ENCODE measurements around the gene ANKFY1.

ANKFY1 gene

DNA sequence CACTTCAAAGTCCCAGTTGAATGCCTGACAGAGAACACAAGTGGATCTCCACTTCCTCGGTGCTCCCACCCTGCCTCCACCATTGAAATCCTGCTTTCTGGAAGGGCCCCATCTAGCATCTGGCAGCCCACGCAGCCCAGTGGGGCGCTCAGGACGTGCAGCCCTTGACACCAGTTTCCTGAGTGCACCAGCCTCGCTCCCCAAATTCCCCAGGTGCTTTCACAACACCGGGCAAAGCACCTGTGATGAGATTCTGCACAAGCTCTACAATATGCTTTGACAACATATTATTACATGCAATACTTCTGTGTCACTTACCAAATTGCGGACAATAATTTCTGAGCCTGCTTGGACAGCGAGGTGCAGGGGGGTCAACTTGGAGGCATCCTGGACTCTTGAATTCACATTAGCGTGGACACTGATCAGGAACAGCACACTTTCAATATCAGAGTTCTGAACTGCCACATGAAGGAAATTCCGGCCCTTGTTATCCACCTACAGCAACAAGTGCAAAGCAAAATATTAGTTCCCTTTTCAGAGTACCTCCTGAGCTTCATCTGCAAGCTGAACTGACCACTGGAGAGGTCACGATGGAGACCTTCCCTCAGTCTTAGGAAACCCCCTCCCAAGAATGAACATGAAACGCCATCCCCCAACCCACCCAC, 86.8 kb downstream of the ANKFY1 start:
- no peak for DNase-seq

DNA sequence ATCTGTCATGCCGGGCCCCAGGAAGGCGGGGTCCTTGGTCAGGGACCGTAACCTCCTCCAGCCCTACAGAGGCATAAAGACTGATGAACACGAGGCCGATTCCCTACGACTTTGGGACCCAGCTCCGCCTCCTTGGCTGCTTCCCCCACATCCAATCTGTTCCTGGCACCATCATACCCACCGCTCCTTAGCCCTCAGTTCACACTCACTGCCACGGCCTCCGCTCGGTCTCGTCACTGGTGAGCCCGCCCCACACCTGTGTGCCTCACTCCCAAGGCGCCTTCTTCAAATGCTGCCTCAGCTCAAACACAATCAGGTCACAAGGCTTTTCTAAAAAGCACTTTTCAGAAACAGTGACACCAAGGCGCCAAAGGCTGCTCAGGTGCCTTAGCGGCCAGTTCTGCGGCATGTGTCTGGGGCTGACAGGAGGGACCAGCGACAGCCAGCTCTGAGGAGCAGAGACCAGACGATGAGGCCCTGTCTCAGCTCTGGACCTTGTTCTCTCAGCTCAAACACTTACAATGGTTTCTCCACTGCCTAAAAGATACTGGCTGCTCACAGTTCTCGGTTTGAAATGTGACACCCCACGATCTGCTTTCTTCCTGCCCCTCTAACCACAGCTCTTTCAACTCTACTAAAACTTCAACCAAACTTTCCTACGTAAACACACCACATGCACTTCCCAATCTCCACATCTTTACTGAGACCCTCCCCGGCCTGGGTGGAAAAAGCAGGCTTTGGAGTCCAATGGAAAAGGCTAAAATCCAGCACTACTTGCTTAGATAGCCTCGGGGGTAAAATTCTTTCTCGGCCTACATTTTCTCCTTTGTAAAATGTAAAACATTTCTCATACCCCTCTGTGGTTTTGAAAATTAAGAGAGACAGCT, 87.6 kb downstream of the ANKFY1 start:
- DNase-seq: peak in 1 of 2 experiments; percentile 38

DNA sequence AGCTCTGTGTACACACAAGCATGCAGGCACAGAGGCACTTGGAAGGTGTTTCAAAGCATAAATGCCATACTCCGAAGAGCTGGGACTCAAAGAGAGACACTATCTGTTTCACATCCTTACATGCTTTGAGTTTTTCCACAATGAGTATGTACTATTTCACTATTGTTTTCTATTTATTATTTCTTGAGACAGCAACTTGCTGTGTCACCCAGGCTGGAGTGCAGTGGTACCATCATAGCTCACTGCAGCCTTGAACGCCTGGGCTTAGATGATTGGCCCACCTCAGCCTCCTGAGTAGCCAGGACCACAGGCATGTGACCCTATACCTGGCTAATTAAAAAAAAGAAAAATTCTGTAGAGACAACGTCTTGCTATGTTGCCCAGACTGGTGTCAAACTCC, 89.2 kb downstream of the ANKFY1 start:
- no peak for DNase-seq

- DNase-seq: no peak
Measured at GRCh38 chr17:4173781-4174180, 90.0 kb downstream of the ANKFY1 start.

DNA sequence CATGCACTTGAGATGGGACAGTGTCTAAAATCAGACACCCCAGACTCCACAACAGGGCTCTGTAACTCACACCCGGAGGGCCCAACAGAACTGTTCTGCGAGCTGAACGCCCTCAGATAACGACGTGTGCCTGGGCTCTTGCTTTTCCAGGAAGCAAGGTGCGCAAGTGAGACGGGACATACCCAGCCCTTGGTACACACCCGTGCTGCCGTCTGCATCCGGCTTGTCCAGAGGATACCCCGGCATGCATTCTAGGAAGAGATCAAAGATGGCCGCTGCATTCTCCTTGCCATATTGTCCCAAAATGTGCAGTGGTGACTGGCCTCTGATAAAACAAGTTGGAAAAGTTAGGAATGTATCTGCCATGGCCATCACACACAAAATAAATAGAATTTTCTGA, 91.4 kb downstream of the ANKFY1 start:
- no peak for DNase-seq

DNA sequence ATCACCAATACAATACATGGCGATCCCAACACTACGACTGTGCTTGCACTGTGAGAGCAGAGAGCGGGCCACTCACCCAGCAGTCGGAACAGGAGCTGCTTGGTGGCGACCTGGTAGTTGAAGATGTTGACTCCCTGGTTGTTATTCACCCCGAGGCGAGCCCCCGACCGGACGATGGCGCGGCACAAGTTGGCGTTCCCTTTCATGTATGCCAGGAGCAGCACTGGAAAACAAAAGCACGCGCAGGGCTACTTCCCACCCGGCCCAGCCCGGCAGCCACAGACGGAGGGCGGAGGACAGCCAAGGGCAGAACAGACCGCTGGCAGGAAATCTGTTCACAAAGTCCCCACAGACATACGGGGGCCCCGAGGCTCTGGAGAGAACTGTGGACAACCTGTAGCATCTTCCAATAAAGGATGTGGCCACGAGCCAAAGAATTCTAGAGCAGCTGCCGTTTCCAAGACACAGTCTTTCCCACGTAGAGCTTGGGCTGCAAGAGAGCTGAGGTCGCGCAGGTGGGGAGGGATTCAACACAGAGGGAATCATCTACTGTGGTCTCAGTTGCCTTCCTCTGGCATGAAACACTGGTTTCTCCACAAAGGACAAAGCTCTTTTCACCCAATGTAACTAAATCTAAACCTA, 93.0 kb downstream of the ANKFY1 start:
- no peak for DNase-seq

DNA sequence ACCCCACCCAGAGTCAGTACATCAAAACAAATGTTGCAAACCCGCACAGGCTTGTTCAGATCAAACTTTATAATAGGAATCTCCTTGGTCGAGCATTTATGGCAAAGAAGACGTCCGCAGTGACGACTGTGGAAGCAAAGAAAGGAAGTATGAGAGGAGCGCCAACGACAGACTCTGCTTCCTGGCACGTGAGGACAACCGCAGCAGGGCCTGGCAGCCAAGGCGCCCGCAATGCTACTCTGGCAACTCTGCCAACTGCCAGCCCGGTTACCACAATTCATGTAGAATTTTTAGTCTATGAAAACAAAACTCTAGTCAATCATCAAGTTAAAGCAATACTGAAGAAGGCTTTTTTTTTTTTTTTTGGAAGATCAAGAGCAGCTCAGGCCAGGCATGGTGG, 96.0 kb downstream of the ANKFY1 start:
- DNase-seq: no peak

- no peak for DNase-seq
Measured at GRCh38 chr17:4166419-4166818, 97.4 kb downstream of the ANKFY1 start.

DNA sequence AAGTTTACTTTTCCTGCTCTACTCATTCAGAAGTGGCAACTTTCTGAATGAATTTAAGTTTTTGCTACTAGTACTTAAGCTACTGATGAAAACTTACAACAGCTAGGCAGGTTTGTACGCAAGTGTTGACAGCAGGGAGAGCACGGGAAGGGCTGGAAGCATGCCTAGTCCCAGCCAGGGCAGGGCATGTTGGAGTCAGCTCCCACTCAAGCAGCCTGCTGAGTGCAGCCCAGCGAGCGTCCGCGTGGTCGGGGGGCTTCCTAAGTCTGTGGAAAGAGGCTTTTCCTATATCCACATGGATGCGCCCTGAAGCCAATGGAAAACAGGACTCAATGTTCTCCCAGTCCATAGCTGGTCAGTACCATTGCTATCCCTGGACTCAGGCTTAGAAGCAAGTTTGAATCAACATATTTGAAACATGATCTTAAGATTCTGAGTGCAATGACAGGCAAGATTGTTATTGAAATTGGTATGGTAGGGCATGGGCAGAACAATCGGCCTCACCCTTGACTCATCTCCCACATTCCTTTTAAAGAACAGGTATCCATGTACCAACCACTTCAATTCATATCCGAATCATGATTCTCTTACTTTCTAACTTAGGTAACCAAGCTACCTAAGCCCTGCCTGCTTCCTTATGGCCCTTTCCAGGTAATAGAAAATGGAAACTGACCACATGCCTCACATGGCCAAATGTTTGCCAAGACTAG, 98.3 kb downstream of the ANKFY1 start:
- no peak for DNase-seq

DNA sequence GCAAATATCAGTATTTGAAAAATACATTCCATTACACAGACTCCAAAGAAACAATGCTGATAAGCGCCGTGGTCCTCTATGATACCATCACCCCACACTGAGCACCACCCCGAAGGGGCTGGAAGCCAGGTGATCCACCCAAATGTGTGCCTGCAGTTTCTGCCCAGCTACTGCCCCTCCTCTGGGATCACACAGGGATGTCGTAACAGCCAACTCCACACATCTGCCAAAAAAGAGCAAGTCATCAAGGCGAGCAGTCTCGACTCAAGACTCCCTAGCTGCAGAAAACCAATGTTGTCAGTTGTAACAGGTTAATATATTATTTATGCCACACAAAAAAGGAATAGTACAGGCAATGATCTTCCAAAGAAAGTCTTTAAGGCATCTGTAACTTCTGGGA, 99.8 kb downstream of the ANKFY1 start:
- no peak for DNase-seq

DNA sequence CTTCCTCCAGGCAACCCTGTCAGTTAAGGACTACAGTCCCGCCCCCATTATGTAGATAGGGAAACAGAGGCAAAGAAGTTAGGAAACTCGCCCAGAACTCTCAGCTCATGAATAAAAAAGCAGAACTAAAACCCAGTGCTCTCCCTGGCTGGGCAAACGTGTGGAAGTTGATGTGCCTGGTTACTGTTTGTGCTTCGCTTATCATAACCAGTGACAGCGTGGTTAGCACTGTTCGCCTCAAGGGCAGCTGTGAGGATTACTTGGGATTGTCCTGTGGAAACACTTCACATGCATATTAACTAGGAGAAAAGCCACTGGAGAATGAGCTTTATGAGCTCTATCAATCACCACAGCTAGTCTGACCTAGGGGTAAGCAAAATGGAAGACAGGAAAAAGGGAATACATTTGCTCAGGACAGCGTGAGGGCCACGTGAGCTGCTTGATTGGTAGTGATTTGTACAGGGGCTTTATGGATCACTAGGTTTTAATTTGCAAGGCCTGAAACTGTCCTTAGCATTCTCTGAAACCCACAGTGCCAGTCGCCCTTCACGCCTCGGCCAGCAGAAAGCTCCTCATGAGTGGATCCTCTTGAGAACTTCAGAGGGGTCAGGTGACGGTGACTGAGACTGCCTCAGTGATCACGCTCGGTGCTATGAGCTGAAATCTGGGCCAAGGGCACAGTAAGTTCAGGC, 100.9 kb downstream of the ANKFY1 start:
- DNase-seq: no peak

- no peak for DNase-seq
Measured at GRCh38 chr17:4162321-4162720, 101.5 kb downstream of the ANKFY1 start.

DNA sequence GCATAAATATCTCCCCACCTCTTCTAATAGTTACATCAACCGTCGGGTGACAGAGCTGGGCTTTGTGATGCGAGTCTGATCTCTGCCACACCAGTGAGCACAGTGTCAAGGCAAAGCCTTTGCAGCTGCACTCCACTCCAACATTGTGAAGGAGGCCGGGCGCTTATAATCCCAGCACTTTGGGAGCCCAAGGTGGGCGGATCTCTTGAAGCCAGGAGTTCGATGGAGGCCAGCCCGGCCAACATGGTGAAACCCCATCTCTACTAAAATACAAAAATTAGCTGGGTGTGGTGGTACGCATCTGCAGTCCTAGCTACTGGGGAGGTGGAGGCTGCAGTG, 101.8 kb downstream of the ANKFY1 start:
- DNase-seq: no peak

GRCh38 chr17:4161192-4161966, 102.4 kb downstream of the ANKFY1 start:
- DNase-seq: no peak

- DNase-seq: no peak
Measured at GRCh38 chr17:4160294-4160859, 103.4 kb downstream of the ANKFY1 start.

GRCh38 chr17:4159761-4160160, 104.0 kb downstream of the ANKFY1 start:
- DNase-seq: no peak

DNA sequence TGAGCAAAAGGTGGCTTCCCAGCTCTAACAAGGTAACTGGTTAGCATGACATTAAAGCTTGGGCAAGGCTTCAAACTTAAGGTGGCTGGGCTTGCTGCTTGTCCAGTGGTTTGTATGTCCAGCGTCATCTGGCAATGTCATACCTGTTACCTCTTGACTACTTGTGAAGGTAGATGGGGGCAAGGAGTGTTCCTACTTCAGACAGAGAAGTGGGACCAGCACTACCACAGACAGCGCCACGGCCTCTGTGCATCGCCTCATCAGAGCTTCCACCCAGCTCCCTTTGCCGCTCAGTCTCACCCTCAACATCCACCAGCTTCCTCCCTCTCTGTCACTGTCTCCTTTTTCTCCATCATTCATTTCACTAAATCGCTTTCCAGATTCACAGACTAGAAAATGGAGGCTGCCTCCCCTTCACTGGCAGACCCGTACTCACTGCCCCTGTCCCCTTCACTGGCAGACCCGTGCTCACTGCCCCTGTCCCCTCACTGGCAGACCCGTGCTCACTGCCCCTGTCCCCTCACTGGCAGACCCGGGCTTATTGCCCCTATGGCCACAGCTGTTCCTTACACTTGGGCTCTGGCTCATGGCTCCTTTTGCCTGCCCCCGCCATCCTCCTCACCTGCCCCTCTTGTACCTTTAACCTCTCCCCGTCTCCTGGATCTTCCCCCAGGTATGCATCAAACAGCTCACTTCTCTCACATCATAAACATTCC, 106.0 kb downstream of the ANKFY1 start:
- no peak for DNase-seq

GRCh38 chr17:4156750-4157381, 106.9 kb downstream of the ANKFY1 start:
- no peak for DNase-seq

DNA sequence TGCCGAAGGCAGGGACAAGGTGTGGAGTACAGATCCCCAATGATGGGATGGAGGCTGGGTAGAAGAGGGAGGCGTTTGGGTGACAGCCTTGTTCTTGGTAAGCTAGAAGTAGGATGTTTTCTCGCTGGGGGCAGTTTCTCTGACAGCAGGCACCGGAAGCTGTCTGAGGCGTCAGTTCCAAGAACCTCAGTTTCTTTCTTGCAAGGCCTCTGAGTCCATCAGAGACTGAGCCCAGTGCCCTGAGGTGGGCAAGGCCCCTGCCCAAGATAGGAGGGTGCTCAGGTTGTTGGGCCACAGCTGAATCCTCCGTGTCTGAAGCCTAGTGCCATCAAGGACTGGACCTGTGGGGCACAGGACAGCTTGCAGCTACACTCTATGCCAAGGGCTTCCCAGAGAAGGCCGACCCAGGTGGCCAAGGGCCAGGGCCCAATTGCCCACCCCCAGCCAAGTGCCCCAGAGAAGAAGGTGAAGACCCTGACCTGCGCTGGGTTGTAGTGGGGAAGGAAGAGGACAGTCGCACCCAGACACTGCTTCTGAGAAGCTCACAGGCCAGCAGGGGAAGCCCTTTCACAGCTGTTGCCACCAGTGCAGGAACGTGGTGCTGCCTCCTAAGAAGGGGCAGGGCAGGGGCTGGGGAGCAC, 107.7 kb downstream of the ANKFY1 start:
- no peak for DNase-seq

DNA sequence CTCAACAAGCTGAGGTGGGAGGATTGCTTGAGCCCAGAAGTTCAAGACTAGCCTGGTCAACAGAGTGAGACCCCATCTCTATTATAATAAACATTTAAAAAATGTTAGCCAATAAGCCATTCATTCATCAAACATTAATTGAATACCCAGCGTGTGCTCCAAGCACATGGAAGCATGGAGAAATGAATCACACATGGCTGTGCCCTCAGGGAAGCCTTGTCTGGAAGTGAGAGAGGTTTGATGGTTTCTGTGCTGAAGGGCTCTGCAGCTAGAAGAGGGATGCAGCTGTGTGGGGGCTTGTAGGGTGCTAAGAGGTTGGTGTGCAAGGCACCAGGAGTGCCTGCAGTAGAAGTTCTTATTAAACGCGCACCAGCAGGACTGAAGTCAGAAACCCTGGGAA, 109.6 kb downstream of the ANKFY1 start:
- DNase-seq: no peak
